ENCODE data around the gene GAS6. TPM values are rescaled to one million over a fixed set of nuclear protein-coding genes. Genes with fewer than 3 reads are reported as not detected.

Gene GAS6
- total RNA-seq, 1 donor from 2014 or later, result 502 TPM

DNA sequence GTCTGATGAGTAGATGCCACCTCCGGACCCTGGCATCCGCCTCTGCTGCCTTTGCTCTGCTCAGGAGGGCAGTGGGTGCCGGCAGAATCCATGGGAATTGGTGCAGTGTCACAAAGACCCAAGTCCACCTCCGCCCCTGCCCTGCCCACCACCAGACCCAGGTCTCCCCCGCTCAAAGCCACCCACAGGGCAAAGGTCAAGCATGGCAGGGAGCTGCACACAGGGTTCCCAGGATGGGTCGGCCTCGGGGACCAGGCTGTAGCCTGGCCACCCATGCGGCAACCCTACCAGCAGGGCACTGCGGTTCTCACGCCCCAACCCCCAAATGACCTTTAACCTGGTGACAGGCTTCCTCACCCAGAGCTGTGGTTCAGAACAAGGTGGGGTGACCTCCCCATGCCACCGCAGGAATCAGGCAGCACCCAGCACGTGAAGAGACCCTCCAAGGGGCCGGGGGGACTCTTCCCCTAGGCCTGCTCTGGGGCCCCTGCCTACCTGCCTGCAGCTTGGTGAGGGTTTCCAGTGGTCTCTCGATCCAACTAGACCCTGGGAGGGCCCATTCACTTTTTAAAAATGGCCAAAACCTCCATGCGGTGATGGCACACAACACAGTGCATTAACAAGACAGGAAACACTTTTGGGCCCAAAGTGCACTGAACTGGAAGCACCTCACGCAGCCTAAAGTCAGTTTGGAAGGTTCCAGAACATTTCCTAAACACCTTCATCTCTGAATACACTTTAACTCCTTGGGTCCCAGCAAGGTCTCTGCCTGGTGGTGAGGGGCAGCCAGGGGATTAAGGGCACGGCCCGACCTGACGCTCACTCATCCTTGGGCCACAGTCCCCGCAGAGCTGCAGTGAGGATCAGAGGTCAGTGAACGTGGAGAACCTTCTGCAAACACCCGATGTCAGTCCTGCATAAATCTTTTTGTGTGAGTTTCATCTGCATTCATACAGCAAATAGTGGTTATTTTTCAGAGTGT, 11.0 kb downstream of the GAS6 start:
- Histone ChIP-seq H3K27me3 (no peaks in the 10 kb centered on the region), H3K36me3 (peaks cover 0 to 6% of the 10 kb centered on the region in 2 donors), H3K4me3 (no peak overlapping the region), H3K9me3 (no peaks in the 10 kb centered on the region), H3K4me1 (peaks cover 29 to 57% of the 10 kb centered on the region in 2 donors), H3K27ac (peak overlapping the region in 1 of 2 donors; percentile 34)
- peak in 1 of 2 donors; percentile 62 for DNase-seq (ENCODE audit: low spot score in 2 of 2)
- intact Hi-C loops (cut with DNase I), result no loop called here
- TF ChIP-seq, protein P1, sequence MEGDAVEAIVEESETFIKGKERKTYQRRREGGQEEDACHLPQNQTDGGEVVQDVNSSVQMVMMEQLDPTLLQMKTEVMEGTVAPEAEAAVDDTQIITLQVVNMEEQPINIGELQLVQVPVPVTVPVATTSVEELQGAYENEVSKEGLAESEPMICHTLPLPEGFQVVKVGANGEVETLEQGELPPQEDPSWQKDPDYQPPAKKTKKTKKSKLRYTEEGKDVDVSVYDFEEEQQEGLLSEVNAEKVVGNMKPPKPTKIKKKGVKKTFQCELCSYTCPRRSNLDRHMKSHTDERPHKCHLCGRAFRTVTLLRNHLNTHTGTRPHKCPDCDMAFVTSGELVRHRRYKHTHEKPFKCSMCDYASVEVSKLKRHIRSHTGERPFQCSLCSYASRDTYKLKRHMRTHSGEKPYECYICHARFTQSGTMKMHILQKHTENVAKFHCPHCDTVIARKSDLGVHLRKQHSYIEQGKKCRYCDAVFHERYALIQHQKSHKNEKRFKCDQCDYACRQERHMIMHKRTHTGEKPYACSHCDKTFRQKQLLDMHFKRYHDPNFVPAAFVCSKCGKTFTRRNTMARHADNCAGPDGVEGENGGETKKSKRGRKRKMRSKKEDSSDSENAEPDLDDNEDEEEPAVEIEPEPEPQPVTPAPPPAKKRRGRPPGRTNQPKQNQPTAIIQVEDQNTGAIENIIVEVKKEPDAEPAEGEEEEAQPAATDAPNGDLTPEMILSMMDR (IDR thresholded peaks at IDR 0.05), result no peak

GRCh38 chr13:113851826-113852535, 11.9 kb downstream of the GAS6 start:
- H3K9me3 ChIP-seq, result no peaks in the 10 kb centered on the region
- H3K27ac ChIP-seq, result no peak overlapping the region
- H3K36me3 ChIP-seq, result peaks cover 5 to 8% of the 10 kb centered on the region in 2 donors
- H3K4me3 ChIP-seq, result no peak overlapping the region
- intact Hi-C loops (cut with DNase I), result no loop called here
- peak in 1 of 2 donors; percentile 40 for DNase-seq (ENCODE audit: low spot score in 2 of 2)
- TF ChIP-seq, protein P1 (IDR thresholded peaks at IDR 0.05), result no peak
- peaks cover 29 to 53% of the 10 kb centered on the region in 2 donors for H3K4me1 ChIP-seq
- H3K27me3 ChIP-seq, result no peaks in the 10 kb centered on the region

- Histone ChIP-seq H3K4me3 (no peak overlapping the region), H3K36me3 (peaks cover 10 to 13% of the 10 kb centered on the region in 2 donors), H3K9me3 (no peaks in the 10 kb centered on the region), H3K4me1 (peaks cover 29 to 48% of the 10 kb centered on the region in 2 donors), H3K27ac (no peak overlapping the region), H3K27me3 (no peaks in the 10 kb centered on the region)
- TF ChIP-seq, protein P1 (IDR thresholded peaks at IDR 0.05), result no peak
- intact Hi-C loops (cut with DNase I), result no loop called here
- no peak for DNase-seq (ENCODE audit: low spot score in 2 of 2)
Observed at GRCh38 chr13:113851480-113851803, 12.4 kb downstream of the GAS6 start.

- H3K9me3 ChIP-seq, result no peaks in the 10 kb centered on the region
- H3K4me1 ChIP-seq, result peaks cover 29 to 43% of the 10 kb centered on the region in 2 donors
- H3K27me3 ChIP-seq, result no peaks in the 10 kb centered on the region
- peaks cover 15 to 19% of the 10 kb centered on the region in 2 donors for H3K36me3 ChIP-seq
- H3K27ac ChIP-seq, result no peak overlapping the region
- TF ChIP-seq, protein P1 (IDR thresholded peaks at IDR 0.05), result no peak
- intact Hi-C loops (cut with DNase I), result no loop called here
- no peak for DNase-seq (ENCODE audit: low spot score in 2 of 2)
- no peak overlapping the region for H3K4me3 ChIP-seq
Observed at GRCh38 chr13:113850722-113851479, 13.0 kb downstream of the GAS6 start.

GRCh38 chr13:113849981-113850721, 13.7 kb downstream of the GAS6 start:
- H3K4me1 ChIP-seq, result peaks cover 28 to 40% of the 10 kb centered on the region in 2 donors

More at GRCh38 chr13:113849981-113850721, 13.7 kb downstream of the GAS6 start:
- Histone ChIP-seq H3K36me3 (peaks cover 21 to 23% of the 10 kb centered on the region in 2 donors), H3K9me3 (no peaks in the 10 kb centered on the region), H3K27ac (peak overlapping the region in 1 of 2 donors; percentile 17), H3K27me3 (no peaks in the 10 kb centered on the region), H3K4me3 (no peak overlapping the region)
- peak in 1 of 2 donors; percentile 40 for DNase-seq (ENCODE audit: low spot score in 2 of 2)
- intact Hi-C loops (cut with DNase I), result no loop called here
- TF ChIP-seq, protein P1 (IDR thresholded peaks at IDR 0.05), result no peak
